Dermis microvascular lymphatic vessel endothelial cell (primary cell): ENCODE results near the gene WNT3A. TPM values are rescaled to one million over a fixed set of nuclear protein-coding genes. Genes with fewer than 3 reads are reported as not detected.
"Not testable (repeated sequence)": the region's sequence is repeated elsewhere in the genome, so short reads cannot be mapped to it uniquely, and the experiment has no call there.

Source experiments
- DNase-seq, 2 donors: peaks; one replicate each; pipeline versions ENCODE4 v3.0.0 to v3.0.0-alpha.2; 2010; ENCODE audit warnings: low read depth in 2 of 2
- total RNA-seq: library from RNA; depleted of rRNA; stranded (reverse); fragments of >200 nt; gene quantifications from 2 replicates; pipeline ENCODE4 v1.2.1, GENCODE V29; 2014

WNT3A gene
- not detected in 2 replicates for total RNA-seq

GRCh38 chr1:228006786-228007048, at the start of gene WNT3A:
Gene WNT3A, plus strand, starts transcription at chr1:228006998. Its CDS starts 131 bp downstream, at chr1:228007129.
- DNase-seq, result no peak

GRCh38 chr1:227958617-227959324, 48.0 kb upstream of the WNT3A start:
- no peak for DNase-seq

- DNase-seq, result no peak
Observed at GRCh38 chr1:227959325-227959860, 47.4 kb upstream of the WNT3A start.

DNA sequence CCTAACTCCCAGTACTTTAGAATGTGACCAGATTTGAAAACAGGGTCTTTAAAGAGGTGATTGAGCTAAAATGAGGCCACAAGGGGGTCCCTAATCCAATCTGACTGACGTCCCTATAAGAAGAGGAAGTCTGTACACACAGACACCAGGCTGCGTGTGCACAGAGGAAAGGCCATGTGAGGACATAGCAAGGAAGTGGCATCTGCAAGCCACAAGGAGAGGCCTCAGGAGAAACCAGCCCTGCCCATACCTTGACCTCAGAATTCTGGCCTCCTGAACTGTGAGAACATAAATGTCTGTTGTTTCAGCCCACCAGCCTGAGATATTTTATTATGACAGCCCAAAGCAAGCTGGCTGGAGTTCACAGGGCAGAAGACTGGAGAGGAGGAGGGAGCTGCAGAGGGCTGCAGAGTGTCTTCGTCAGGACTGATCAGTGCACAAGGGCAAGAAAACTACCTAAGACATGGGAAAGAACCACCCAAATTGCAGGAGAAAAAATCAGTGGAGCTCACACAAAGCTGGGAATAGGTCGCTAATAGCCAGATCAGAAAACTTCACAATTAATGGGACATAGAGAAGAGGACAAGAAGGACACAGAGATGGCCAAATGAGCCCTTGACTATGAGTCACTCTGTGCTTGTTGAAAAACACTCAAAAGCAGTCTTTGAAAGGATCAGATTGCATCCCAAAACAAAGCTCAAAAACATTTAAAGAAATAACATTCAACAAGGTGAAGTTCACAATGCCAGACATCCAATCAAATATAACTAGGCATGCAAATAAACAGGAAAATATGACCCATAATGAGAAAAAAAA, 44.9 kb upstream of the WNT3A start:
- no peak for DNase-seq

- not testable (repeated sequence) for DNase-seq
Observed at GRCh38 chr1:227966733-227967132, 40.1 kb upstream of the WNT3A start.

DNA sequence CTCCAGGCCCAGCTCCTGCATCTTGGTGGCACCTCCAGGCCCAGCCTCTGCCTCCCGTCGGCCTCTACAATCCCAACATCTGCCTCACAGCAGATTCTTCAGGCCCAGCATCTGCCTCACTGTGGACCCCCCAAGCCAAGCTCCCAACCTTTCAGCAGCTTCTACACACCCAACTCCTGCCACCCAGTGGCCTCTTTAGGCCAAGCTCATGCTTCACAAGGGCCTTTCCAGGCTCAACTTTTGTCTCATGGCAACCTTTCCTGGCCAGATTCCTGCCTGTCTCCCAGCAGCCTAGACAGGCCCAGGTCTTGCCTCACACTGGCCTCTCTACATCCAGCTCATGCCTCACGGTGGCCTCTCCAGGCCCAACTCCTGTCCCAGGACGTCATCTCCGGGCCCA, 39.0 kb upstream of the WNT3A start:
- DNase-seq, result not testable (repeated sequence)

DNA sequence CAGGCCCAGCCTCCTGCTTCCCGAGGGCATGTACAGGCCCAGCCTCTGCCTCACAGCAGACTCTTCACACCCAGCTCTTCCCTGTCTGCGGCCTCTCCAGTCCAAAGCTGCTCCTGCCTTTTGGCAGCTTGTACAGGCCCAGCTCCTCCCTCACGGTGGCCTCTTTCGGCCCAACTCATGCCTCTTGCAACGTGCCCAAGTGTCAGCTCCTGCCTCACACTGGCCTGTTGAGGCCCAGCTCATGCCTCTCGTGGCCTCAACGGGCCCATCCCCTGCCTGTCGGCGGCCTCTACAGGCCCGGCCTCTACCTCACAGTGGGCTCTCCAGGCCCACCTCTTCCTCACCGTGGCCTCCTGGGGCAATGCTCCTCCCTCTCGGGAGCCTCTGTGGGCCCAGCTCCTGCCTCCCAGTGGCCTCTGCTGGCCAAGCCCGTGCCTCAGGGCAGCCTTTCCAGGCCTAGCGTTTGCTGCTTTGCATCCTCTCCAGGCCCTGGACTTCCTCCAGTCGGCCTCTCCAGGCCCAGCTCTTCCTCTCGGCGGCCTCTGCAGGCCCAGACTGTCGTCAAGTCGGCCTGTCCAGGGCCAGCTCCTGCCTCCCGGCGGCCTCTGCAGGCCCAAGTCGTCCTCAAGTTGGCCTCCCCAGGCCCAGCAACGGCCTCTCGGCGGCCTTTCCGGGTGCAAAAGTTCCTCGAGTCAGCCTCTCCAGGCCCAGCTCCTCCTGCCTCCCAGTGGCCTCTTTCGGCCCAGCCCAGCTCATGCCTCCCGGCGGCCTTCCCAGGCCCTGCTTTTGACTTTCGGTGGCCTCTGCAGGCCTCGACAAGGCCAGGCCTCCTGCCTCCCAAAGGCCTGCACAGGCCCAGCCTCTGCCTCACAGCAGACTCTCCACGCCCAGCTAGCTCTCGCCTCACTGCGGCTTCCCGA, 36.5 kb upstream of the WNT3A start:
- not testable (repeated sequence) for DNase-seq

GRCh38 chr1:227971216-227971615, 35.6 kb upstream of the WNT3A start:
- DNase-seq, result not testable (repeated sequence)

DNA sequence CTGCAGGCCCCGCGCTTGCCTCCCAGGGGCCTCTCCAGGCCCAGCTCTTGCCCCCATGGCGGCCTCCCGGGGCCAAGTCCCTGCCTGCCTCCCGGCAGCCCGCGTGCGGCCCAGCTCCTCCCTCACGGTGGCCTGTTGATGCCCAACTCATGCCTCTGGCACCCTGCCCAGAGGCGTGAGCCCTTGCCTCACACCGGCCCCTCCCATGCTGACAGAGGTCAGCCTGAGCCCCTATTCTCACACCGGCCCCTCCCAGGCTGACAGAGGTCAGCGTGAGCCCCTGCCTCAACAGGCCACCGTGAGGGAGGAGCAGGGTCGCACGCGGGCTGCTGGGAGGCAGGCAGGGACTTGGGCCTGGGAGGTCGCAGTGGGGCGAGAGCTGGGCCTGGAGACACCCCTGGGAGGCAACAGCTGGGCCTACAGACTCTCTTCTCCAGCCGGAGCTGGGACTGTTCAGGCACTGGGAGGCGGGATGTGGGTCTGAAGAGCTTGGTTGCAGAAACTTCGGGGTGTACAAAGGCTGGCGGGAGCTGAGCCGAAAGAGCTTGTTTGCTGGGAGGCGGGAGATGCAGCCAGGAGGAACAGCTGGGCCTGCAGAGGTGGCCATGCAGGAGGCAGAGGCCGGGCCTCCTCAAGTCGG, 35.0 kb upstream of the WNT3A start:
- not testable (repeated sequence) for DNase-seq

DNA sequence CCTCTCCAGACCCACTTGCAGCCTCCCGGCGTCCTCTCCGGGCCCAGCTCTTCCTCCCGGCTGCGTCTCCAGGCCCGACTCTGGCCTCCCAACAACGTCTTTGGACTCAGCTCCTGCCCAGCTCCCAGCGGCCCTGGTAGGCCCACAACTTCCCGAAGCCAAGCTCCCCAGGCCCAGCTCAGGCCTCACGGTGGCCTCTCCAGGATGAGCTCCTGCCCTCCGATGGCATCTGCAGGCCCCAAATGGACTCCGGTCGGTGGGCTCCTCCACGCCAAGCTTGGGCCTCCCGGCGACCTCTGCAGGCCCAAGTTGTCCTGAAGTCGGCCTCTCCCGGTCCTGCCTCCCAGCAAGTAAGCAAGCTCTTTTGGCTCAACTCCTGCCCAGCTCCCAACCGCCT, 34.5 kb upstream of the WNT3A start:
- DNase-seq, result not testable (repeated sequence)

- not testable (repeated sequence) for DNase-seq
Observed at GRCh38 chr1:227972843-227973374, 33.9 kb upstream of the WNT3A start.

DNA sequence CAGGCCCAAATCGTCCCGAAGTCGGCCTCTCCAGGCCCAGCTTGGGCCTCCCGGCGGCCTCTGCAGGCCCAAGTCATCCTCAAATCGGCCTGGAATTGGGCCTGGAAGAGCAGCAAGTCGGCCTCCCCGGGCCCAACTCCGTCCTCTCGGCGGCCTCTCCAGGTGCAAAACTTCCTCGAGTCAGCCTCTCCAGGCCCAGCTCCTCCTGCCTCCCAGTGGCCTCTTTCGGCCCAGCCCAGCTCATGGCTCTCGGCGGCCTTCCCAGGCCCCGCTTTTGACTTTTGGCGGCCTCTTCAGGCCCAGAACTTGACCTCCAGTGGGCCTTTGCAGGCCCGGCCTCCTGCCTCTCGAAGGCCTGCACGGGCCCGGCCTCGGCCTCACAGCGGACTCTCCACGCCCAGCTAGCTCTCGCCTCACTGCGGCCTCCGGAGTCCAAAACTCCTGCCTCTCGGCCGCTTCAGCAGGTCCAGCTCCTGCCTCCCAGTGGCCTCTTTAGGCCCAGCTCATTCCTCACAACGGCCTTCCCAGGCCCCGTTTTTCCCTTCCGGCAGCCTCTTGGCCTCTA, 33.0 kb upstream of the WNT3A start:
- not testable (repeated sequence) for DNase-seq

DNA sequence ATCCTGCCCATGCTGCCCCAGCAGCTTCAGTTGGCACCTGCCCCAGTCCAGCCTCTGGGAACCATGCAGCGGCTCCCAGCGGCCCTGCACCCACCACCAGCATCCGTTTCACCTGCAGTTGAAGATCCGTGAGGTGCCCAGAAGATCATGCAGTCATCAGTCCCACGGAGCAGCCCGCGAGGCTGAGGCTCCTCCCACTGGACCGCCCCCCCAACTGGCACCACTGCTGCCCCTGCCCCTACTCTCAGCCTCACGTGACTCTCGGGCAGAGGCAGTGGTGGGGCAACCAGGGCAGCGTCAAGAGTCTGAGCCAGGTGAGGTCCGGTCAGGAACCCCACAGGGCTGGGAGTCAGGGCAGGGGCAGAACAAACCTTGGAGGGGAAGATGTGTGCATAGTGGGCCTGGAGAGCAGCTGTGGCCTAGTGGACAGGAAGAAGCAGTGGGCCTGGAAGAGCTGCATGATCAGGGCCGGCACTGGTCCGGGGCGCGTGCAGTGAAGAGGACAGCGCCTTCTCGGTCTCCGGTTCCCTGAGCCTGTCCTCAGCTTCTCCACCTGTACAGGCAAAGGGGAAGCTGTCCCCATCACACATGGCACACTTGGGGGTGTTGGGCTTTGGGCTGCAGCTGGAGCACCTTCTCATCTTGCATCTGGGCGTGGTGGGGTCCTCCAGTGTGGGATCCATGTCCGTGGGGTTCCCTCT, 31.1 kb upstream of the WNT3A start:
- DNase-seq, result not testable (repeated sequence)

- DNase-seq, result no peak
Observed at GRCh38 chr1:227987181-227987580, 19.6 kb upstream of the WNT3A start.

- DNase-seq, result no peak
Observed at GRCh38 chr1:227994632-227995300, 12.0 kb upstream of the WNT3A start.

DNA sequence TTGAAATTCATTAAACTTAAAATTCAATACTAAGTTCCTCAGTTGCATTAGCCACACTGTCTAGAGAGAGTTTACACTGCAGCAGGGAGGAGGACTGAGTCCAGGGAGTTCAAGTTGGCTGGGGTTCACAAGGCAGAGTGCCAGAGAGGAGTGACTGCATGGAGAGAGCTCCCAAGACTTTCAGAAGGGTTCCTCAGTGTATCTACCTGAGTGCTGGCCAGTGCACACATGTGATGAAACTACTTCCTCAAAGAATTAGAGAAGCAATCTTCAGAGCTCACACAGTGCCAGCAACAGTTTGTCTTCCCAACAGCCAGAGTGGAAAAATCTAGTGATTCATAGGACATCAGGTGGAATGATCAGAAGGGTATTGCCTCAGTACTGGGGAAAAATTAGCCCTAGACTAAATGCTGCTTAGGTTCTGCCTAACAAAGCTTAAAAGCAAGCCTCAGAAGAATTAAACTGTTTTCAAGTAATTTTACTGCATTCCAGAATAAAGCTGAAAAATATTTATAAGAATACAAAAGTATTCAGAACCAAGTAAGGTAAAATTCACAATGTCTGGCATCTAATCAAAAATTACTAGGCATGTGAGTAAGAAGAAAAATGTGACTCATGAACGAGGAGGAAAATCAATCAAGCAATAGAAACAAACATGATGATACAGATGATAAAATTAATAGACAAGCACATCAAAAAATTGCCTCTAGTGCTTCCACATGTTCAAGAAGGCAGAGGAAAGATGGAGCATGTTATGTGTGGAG, 10.4 kb upstream of the WNT3A start:
- no peak for DNase-seq

DNA sequence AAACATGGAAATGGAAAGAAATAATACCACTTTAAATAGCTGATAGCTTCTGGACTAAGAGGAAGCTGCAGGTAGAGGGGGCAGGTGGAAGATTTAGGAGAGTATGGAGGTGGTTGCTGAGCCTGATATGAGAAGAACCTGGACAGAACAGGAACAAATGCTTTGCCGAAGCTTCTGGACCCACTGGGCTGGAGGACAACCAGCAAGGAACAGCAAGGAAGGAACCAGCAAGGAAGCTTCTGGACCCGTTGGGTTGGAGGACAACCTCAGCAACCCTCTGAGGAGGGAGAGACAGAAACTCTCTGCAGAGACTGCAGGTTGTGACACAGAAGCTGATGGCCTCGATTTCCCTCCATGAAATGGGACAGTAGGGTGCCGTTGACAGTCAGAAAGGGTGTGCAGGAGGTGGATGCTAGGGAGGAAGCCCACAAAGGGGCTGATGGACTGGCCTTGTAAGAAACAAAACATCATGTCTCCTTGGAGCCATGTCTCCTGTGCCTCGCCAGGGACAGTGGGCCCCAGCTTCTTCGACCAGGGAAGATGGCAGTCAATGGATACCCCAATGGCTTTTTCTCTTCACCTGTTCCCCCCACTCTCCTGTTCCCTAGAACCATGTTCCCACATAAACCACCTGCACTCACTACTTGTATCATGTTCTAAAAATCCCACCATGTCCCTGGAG, 8.3 kb upstream of the WNT3A start:
- no peak for DNase-seq
